DMS53 treated with DMSO at 0.1 percent for 48 hours (cell line): ENCODE measurements around the gene UQCC3.
A peak's percentile ranks its signal among the peaks of the same experiment; 100 is the strongest.
"Not testable (repeated sequence)": the region's sequence is repeated elsewhere in the genome, so short reads cannot be mapped to it uniquely, and the experiment has no call there.

Experiments used
- DNase-seq: peaks from one replicate; lab custom pipeline; 2025; ENCODE audit not compliant: unreplicated experiment; lab: John Stamatoyannopoulos, UW

UQCC3 gene

GRCh38 chr11:62702246-62702645 lies 30.8 kb downstream of the UQCC3 start:
- DNase-seq: no peak

GRCh38 chr11:62703921-62704320 lies 32.4 kb downstream of the UQCC3 start:
- not testable (repeated sequence) for DNase-seq

- no peak for DNase-seq
Measured at GRCh38 chr11:62705413-62705812, 33.9 kb downstream of the UQCC3 start.

- DNase-seq: peak; percentile 58
Measured at GRCh38 chr11:62705880-62706849, 34.7 kb downstream of the UQCC3 start.

DNA sequence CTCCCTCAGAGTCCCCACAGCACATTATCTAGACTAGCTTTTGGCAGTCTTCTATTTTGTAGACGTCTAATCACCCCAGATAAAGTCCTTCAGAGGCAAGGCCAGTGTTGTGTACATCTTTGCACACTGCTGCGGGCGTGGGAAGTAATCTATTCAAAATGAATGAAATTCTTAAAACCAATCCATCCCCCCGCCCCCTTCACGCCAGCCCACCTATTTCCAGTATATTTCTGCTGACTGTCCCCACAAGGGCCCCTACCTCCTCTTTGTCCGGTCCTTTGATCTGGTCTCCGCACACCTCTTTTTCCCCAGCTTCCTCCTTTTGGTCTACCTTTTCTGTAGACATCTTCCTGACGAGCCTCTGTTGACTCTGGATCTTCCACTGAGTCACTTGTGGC lies 35.4 kb downstream of the UQCC3 start:
- DNase-seq: no peak

GRCh38 chr11:62707277-62707861 lies 35.9 kb downstream of the UQCC3 start, which contains the start of the genes BSCL2 and GNG3:
Gene BSCL2, minus strand, starts transcription at chr11:62707424. Its CDS starts 229 bp downstream, at chr11:62707195.
Gene GNG3, plus strand, starts transcription at chr11:62707676. Its CDS starts 620 bp downstream, at chr11:62708296.
- DNase-seq: no peak

GRCh38 chr11:62708392-62708791 lies 36.9 kb downstream of the UQCC3 start:
- DNase-seq: no peak

DNA sequence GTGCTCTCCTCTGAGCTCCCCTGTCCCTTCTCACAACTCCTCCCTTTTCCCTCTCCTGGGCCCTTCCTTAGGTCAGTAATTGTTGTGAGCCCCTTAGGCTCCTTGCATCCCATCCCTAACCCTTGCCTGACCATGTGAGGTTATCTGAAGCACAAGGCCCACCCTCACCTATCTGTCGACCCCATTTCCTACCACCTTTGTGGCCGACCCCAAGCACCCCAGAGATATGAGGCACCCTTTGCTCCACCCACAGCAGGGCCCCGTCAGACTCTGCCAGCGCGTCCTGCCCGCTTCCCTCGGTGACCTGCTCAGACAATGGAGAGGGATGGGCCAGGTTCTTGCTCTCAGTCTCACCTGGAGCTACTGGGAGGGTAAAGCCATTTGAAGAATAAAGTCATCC lies 37.3 kb downstream of the UQCC3 start:
- peak; percentile 65 for DNase-seq

GRCh38 chr11:62709247-62710000 lies 38.0 kb downstream of the UQCC3 start:
- peak; percentile 95 for DNase-seq

DNA sequence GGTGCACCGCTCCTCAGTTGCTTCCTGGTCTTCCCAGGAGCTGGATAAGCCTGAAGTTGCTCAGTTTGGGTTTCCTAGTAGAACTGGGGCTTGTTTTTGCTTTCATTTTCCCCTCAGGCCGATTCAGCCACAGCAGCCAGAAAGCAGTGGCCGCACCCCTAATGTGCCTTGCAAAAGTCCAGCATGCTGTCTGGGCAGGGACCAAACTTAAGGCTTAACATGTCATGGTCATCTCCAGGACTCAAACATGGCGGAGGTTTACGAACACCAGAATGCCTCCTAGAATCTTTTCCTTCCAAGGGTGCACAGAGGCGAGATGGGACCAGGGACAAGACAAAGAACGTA lies 38.5 kb downstream of the UQCC3 start:
- peak; percentile 34 for DNase-seq

- no peak for DNase-seq
Measured at GRCh38 chr11:62712276-62712812, 40.9 kb downstream of the UQCC3 start.

DNA sequence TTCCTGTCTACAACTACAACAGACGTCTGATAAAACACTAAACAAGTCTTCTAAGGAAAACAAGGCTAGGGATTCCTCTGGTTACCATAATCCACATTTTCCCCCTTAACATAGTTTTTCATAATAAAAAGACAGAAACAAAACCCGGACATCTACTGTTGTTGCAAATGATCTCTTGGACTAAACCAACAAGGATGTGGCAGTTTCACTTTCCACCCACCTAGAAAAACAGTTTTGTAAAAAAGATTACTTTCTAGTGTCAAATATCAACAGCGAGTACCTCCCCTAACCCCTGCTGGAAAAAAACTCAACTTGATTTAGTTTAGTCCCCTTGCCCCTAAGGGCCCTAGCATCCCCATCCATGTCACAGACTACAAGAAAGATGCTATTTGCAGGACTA lies 41.4 kb downstream of the UQCC3 start:
- no peak for DNase-seq

- DNase-seq: no peak
Measured at GRCh38 chr11:62713343-62713742, 41.9 kb downstream of the UQCC3 start.

GRCh38 chr11:62715150-62716130 lies 44.0 kb downstream of the UQCC3 start:
- no peak for DNase-seq

- no peak for DNase-seq
Measured at GRCh38 chr11:62716206-62716605, 44.7 kb downstream of the UQCC3 start.

DNA sequence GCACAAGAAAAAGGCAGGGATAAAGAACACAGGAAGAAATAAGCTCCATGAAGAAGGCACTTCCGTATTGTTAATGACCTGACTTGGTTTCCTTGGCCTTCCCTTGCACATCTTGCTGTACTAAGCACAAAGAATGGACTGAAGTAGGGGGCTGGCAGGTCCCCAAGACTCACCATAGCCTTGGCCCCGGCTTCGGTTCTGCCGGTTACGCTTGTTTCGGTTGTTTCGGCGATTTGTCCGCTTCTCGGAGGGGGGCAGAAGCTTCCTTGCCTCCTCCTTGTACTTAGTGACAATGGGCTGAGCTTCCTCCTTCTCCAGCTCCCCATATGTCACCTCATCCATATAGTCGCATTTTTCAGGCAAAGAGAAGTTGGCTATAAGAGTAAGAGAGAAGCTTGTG lies 45.3 kb downstream of the UQCC3 start:
- DNase-seq: no peak

DNA sequence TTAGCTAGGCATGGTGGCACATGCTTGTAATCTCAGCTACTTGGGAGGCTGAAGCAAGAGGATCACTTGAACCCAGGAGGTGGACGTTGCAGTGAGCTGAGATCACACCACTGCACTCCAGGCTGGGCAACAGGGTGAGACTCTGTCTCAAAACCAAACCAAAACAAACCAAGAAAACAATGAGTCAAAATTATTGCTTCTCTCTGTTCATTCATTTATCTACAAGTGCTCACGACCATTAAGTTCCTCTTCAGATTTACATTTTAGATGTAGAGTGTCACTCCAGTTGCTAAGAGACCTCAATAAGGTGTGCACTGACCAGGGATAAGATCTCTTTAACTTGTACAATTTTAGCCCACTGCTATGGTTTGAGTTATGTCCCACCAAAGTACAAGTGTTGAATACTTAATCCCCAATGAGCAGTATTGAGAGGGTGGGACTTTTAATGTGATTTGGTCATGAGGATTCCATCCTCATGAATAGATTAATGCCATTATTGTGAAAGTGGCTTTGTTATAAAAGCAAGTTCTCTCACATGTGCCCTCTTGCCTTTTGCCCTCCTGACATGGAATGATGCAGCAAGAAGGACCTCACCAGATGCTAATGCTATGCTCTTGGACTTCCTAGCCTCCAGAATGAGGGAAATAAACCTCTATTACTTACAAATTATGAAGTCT lies 48.0 kb downstream of the UQCC3 start:
- DNase-seq: no peak

DNA sequence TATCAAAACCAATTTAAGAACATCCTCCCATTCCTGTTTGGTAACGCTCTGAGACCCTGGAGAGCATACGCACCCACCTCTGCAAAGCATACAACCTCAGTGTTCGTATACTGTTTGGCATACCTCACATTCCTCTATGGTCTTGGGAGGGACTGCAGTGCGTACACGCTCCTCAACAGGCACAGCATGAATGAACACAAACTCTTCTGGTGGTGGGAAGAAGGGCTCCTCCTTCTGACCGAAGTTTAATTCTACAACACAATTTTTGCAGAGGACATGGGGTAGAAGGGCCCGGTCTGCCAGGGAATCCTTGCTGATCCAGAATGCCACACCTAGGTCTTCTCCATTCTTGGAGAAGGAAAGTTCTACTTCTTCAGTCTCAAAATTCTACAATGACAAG lies 50.5 kb downstream of the UQCC3 start:
- DNase-seq: no peak
